Stimulated activated CD4-positive, alpha-beta T cell treated with anti-CD3 and anti-CD28 coated beads, Interleukin-15, amount 100 ng/mL, for 24 hours (primary cell): ENCODE results near the gene MUC4.
"Not testable (repeated sequence)": the region's sequence is repeated elsewhere in the genome, so short reads cannot be mapped to it uniquely, and the experiment has no call there.

Experiments
- DNase-seq: peaks from one replicate; pipeline ENCODE4 v3.0.0-alpha.2; 2020

MUC4 gene

GRCh38 chr3:195758721-195759353, 52.9 kb downstream of the MUC4 start:
- DNase-seq, result no peak

- no peak for DNase-seq
Observed at GRCh38 chr3:195757827-195758226, 53.9 kb downstream of the MUC4 start.

- DNase-seq, result no peak
Observed at GRCh38 chr3:195757438-195757770, 54.3 kb downstream of the MUC4 start.

- peak; percentile 53 for DNase-seq
Observed at GRCh38 chr3:195755791-195756676, 55.7 kb downstream of the MUC4 start.

- DNase-seq, result no peak
Observed at GRCh38 chr3:195755391-195755790, 56.3 kb downstream of the MUC4 start.

- no peak for DNase-seq
Observed at GRCh38 chr3:195754906-195755305, 56.8 kb downstream of the MUC4 start.

GRCh38 chr3:195754141-195754540, 57.6 kb downstream of the MUC4 start:
- DNase-seq, result no peak

- DNase-seq, result no peak
Observed at GRCh38 chr3:195753581-195753980, 58.1 kb downstream of the MUC4 start.

- DNase-seq, result no peak
Observed at GRCh38 chr3:195752546-195753331, 59.0 kb downstream of the MUC4 start.

- no peak for DNase-seq
Observed at GRCh38 chr3:195752066-195752465, 59.7 kb downstream of the MUC4 start.

GRCh38 chr3:195751560-195751959, 60.2 kb downstream of the MUC4 start:
- no peak for DNase-seq

GRCh38 chr3:195750797-195751520, 60.8 kb downstream of the MUC4 start:
- DNase-seq, result no peak

GRCh38 chr3:195749101-195749500, 62.6 kb downstream of the MUC4 start:
- DNase-seq, result not testable (repeated sequence)

- no peak for DNase-seq
Observed at GRCh38 chr3:195748661-195749060, 63.1 kb downstream of the MUC4 start.

GRCh38 chr3:195746751-195747150, 65.0 kb downstream of the MUC4 start:
- DNase-seq, result no peak

GRCh38 chr3:195746346-195746745, 65.4 kb downstream of the MUC4 start:
- DNase-seq, result no peak

- no peak for DNase-seq
Observed at GRCh38 chr3:195744437-195744836, 67.3 kb downstream of the MUC4 start.

GRCh38 chr3:195739561-195740111, 72.1 kb downstream of the MUC4 start:
- no peak for DNase-seq

- DNase-seq, result no peak
Observed at GRCh38 chr3:195738274-195739044, 73.3 kb downstream of the MUC4 start.

GRCh38 chr3:195737782-195738181, 73.9 kb downstream of the MUC4 start:
- DNase-seq, result not testable (repeated sequence)

- no peak for DNase-seq
Observed at GRCh38 chr3:195736866-195737490, 74.8 kb downstream of the MUC4 start.
